ENCODE data around the gene CGREF1. TPM values are rescaled to one million over a fixed set of nuclear protein-coding genes. Genes with fewer than 3 reads are reported as not detected.

Gene CGREF1
- total RNA-seq, 1 experiment from 2014 or later, result 4.0 TPM

- H3K4me2 ChIP-seq (ENCODE audit: low read length), result no peak overlapping the region
- H3K27me3 ChIP-seq (ENCODE audit: insufficient read depth, low read length), result no peaks in the 10 kb centered on the region
- no peaks in the 10 kb centered on the region for H4K20me1 ChIP-seq (ENCODE audit: insufficient read depth)
- no peak overlapping the region for H3K9ac ChIP-seq (ENCODE audit: low read length)
- ChIA-PET CTCF (no interaction called here), RAD21 (ENCODE audit: low non-redundant PET in 1 of 2, low total read pairs in 2 of 2, uncharacterized antibody in 2 of 2, unreplicated experiment in 2 of 2) (no interaction called here), POLR2A (interaction anchor here (1.5 kb wide), 1 partner anchor 62 kb away, joined by 4 read pairs; the partner anchor contains the start of genes ATRAID and SLC5A6)
- no peaks in the 10 kb centered on the region for H3K36me3 ChIP-seq (ENCODE audit: control insufficient read depth in 1 of 2, insufficient read depth in 2 of 2, low read length in 2 of 2)
- no peak overlapping the region for H2AFZ ChIP-seq (ENCODE audit: low read depth, low read length, poor library complexity, severe bottlenecking)
- H3K9me3 ChIP-seq (ENCODE audit: control insufficient read depth in 1 of 2, insufficient read depth in 1 of 2, low read depth in 1 of 2, low read length in 2 of 2), result no peaks in the 10 kb centered on the region
- ATAC-seq, result no peak
- no peaks in the 10 kb centered on the region for H3K9me2 ChIP-seq (ENCODE audit: insufficient read depth)
- H3K27ac ChIP-seq (ENCODE audit: low read depth, low read length), result no peak overlapping the region
- TF ChIP-seq EZH2 (IDR thresholded peaks at IDR 0.05) (no peak), ZBTB33 (IDR thresholded peaks at IDR 0.05; ENCODE audit: extremely low read depth, insufficient replicate concordance, low read length) (no peak), RAD21 (IDR thresholded peaks at IDR 0.05; ENCODE audit: low read depth) (no peak), FOSL1 (IDR thresholded peaks at IDR 0.05; ENCODE audit: low read depth) (no peak), CBX3 (IDR thresholded peaks at IDR 0.05; ENCODE audit: low read depth) (no peak), POLR2AphosphoS5 (IDR thresholded peaks at IDR 0.05; ENCODE audit: low read depth, low read length) (no peak), EZH2phosphoT487 (IDR thresholded peaks at IDR 0.05; ENCODE audit: borderline replicate concordance) (no peak), ZNF274 (IDR thresholded peaks at IDR 0.05; ENCODE audit: low read depth, low read length) (no peak)
- H3K79me2 ChIP-seq (ENCODE audit: insufficient read depth, low read length), result no peaks in the 10 kb centered on the region
- BruUV-seq (replicated peaks), result no TSS peak
- intact Hi-C loops (cut with micrococcal nuclease), result no loop called here
- no peak for DNase-seq (ENCODE audit: low read depth, low spot score)
- peaks cover 0 to 17% of the 10 kb centered on the region in 2 experiments; a peak in 2 of 4 replicates for H3K4me1 ChIP-seq (ENCODE audit: control insufficient read depth in 1 of 2, insufficient read depth in 2 of 2, low read length in 2 of 2)
- no peak overlapping the region for H3K4me3 ChIP-seq (replicated peaks in 1 of 2; ENCODE audit: low read depth in 1 of 2, low read length in 2 of 2)
These were observed 30.9 kb upstream of the CGREF1 start for GRCh38 chr2:27149570-27150405.

Measured in HCT116 (cell line).